OCI-LY7 (cell line): ENCODE data around the gene GABARAPL2.

Experiments used
- EZH2phosphoT487 ChIP-seq: fragments of 200-600 bp; sonication (generic); IDR thresholded peaks from 2 replicates; pipeline ENCODE4 v1.6.1; 2018; ENCODE audit warnings: low read depth, borderline replicate concordance, mild to moderate bottlenecking, mixed run types, antibody characterized with exemption, low read length, moderate library complexity, mixed read lengths
- TF ChIP-seq, protein P1 (sequence below): fragments of 200-600 bp; sonication (generic); conservative IDR thresholded peaks from 2 replicates; pipeline ENCODE4 v1.5.1; 2014; ENCODE audit warnings: mild to moderate bottlenecking, antibody characterized with exemption, low read length, moderate library complexity, mixed read lengths

DNA sequence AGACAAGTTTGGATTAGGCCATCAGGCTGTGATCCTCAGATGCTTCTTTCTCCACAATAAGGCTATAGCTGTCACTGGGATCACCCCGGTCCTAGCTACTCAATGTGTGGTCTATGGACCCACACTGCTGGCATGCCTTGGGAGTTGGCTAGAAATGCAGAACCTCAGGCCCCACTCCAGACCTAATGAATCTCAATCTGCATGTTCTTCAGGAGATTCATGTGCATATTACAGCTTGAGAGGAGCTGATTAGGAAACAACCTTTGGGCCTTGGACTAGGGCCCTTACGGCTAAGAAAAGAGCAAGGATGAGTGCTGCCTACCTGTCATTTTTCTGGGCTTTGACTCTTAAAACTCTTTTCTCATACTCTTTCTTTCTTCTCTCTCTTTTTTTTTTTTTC is 49.4 kb downstream of the GABARAPL2 start:
- TF ChIP-seq, protein P1, sequence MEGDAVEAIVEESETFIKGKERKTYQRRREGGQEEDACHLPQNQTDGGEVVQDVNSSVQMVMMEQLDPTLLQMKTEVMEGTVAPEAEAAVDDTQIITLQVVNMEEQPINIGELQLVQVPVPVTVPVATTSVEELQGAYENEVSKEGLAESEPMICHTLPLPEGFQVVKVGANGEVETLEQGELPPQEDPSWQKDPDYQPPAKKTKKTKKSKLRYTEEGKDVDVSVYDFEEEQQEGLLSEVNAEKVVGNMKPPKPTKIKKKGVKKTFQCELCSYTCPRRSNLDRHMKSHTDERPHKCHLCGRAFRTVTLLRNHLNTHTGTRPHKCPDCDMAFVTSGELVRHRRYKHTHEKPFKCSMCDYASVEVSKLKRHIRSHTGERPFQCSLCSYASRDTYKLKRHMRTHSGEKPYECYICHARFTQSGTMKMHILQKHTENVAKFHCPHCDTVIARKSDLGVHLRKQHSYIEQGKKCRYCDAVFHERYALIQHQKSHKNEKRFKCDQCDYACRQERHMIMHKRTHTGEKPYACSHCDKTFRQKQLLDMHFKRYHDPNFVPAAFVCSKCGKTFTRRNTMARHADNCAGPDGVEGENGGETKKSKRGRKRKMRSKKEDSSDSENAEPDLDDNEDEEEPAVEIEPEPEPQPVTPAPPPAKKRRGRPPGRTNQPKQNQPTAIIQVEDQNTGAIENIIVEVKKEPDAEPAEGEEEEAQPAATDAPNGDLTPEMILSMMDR = no peak
- TF ChIP-seq EZH2phosphoT487 = no peak
